ENCODE results near the gene LCE1D. TPM values are rescaled to one million over a fixed set of nuclear protein-coding genes. Genes with fewer than 3 reads are reported as not detected.

Gene LCE1D
- total and polyA plus RNA-seq, 7 experiments from 2014 or later: not detected

DNA sequence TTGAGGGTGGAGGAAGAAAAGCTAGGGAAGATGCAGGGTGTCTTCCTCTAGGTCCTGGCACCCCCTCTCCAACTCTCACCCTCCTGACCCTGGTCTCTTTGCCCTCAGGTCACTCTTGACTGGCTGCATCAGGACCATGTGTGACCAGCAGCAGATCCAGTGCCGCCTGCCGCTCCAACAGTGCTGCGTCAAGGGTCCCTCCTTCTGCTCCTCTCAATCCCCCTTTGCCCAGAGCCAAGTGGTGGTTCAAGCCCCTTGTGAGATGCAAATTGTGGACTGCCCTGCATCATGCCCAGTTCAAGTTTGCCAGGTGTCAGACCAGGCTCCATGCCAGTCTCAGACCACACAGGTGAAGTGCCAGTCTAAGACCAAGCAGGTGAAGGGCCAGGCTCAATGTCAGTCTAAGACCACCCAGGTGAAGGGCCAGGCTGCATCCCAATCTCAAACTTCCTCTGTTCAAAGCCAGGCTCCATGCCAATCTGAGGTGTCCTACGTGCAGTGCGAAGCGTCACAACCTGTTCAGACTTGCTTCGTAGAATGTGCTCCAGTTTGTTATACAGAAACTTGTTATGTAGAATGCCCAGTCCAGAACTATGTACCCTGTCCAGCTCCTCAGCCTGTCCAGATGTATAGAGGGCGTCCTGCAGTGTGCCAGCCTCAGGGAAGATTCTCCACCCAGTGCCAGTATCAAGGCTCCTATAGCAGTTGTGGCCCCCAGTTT lies 36.9 kb upstream of the LCE1D start:
- intact Hi-C loops (cut with micrococcal nuclease): no loop called here
- Mint-ChIP-seq H3K27me3 (peaks cover 0 to 66% (median 40%) of the 10 kb centered on the region in 5 donors), H3K4me3 (no peak overlapping the region), H3K27ac (no peak overlapping the region), H3K4me1 (no peaks in the 10 kb centered on the region), H3K9me3 (peaks cover 0 to 4% (median 0%) of the 10 kb centered on the region in 11 donors), H3K36me3 (no peaks in the 10 kb centered on the region)
- CTCF ChIA-PET: no interaction called here
- Histone ChIP-seq H3K27ac (ENCODE audit: low read depth, low read length) (no peak overlapping the region), H3K4me3 (ENCODE audit: low read length) (no peak overlapping the region), H3K9me3 (ENCODE audit: control insufficient read depth in 2 of 3, low read length in 3 of 3) (no peaks in the 10 kb centered on the region), H3K27me3 (ENCODE audit: control insufficient read depth in 2 of 2, insufficient read depth in 2 of 2, low read length in 2 of 2) (no peaks in the 10 kb centered on the region), H3K36me3 (ENCODE audit: control insufficient read depth in 2 of 3, insufficient read depth in 3 of 3, low read length in 3 of 3) (no peaks in the 10 kb centered on the region), H3K4me1 (ENCODE audit: control insufficient read depth in 2 of 2, insufficient read depth in 2 of 2, low read length in 2 of 2) (no peaks in the 10 kb centered on the region)
- POLR2A ChIA-PET: no interaction called here
- ATAC-seq (no peak), DNase-seq (no peak)

GRCh38 chr1:152760551-152761190 lies 35.9 kb upstream of the LCE1D start:
- POLR2A ChIA-PET: no interaction called here

GRCh38 chr1:152761609-152762213 lies 34.8 kb upstream of the LCE1D start:
- Histone ChIP-seq H3K9me3 (ENCODE audit: control insufficient read depth in 2 of 3, low read length in 3 of 3) (no peaks in the 10 kb centered on the region), H3K27me3 (ENCODE audit: control insufficient read depth in 2 of 2, insufficient read depth in 2 of 2, low read length in 2 of 2) (no peaks in the 10 kb centered on the region), H3K36me3 (ENCODE audit: control insufficient read depth in 2 of 3, insufficient read depth in 3 of 3, low read length in 3 of 3) (no peaks in the 10 kb centered on the region), H3K4me1 (ENCODE audit: control insufficient read depth in 2 of 2, insufficient read depth in 2 of 2, low read length in 2 of 2) (no peaks in the 10 kb centered on the region), H3K4me3 (ENCODE audit: low read length) (no peak overlapping the region), H3K27ac (ENCODE audit: low read depth, low read length) (no peak overlapping the region)
- Mint-ChIP-seq H3K4me1 (no peaks in the 10 kb centered on the region), H3K9me3 (no peaks in the 10 kb centered on the region), H3K27me3 (peaks cover 0 to 53% (median 38%) of the 10 kb centered on the region in 5 donors), H3K27ac (no peak overlapping the region), H3K36me3 (peaks cover 0 to 3% (median 0%) of the 10 kb centered on the region in 5 donors), H3K4me3 (no peak overlapping the region)
- CTCF ChIA-PET: no interaction called here
- no peak for ATAC-seq
- POLR2A ChIA-PET: no interaction called here
- DNase-seq: no peak
- intact Hi-C loops (cut with micrococcal nuclease): no loop called here

More at GRCh38 chr1:152760551-152761190, 35.9 kb upstream of the LCE1D start:
- Mint-ChIP-seq H3K27me3 (peaks cover 0 to 62% (median 38%) of the 10 kb centered on the region in 5 donors), H3K36me3 (peaks cover 0 to 3% (median 0%) of the 10 kb centered on the region in 5 donors), H3K4me3 (no peak overlapping the region), H3K4me1 (no peaks in the 10 kb centered on the region), H3K27ac (no peak overlapping the region), H3K9me3 (peaks cover 0 to 3% (median 0%) of the 10 kb centered on the region in 11 donors)
- no peaks in the 10 kb centered on the region for H3K36me3 ChIP-seq (ENCODE audit: control insufficient read depth in 2 of 3, insufficient read depth in 3 of 3, low read length in 3 of 3)
- no peaks in the 10 kb centered on the region for H3K27me3 ChIP-seq (ENCODE audit: control insufficient read depth in 2 of 2, insufficient read depth in 2 of 2, low read length in 2 of 2)
- H3K4me1 ChIP-seq (ENCODE audit: control insufficient read depth in 2 of 2, insufficient read depth in 2 of 2, low read length in 2 of 2): no peaks in the 10 kb centered on the region
- no peak overlapping the region for H3K4me3 ChIP-seq (ENCODE audit: low read length)
- intact Hi-C loops (cut with micrococcal nuclease): no loop called here
- no peak for DNase-seq
- no peak for ATAC-seq
- no peak overlapping the region for H3K27ac ChIP-seq (ENCODE audit: low read depth, low read length)
- CTCF ChIA-PET: no interaction called here
- H3K9me3 ChIP-seq (ENCODE audit: control insufficient read depth in 2 of 3, low read length in 3 of 3): no peaks in the 10 kb centered on the region

DNA sequence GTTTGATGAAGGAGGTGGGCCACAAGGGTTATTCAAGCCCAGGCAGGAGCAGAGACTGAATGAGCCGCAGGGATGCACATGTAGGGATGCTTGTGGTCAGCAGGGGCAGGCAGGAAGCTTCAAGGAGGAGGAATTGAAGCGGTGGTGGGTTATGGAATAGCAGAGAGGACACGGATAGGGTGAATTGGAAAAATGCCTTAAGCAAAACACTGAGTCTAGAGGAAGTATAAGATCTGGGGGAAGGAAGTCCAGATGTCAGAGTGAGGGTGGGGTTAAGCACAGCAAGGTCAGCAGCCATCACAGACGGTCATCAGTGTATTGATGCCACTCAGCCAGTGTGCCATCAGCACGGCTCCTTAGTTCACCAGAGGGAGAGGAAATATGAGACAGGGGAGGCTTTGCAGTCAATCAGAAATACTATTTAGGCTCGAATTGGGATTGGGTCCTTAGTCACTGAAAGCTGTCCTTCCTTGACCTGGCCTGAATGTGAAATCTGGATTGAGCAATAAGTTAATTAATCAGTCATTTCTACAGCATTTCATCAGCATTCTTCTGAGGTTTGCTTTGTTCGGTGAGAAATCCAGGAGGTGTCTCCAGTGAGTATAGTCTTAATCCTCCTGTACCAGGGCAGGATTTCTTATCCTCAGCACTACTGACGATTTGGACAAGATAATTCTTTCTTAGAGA lies 27.5 kb upstream of the LCE1D start:
- peaks cover 0 to 30% (median 14%) of the 10 kb centered on the region in 5 donors for H3K27me3 Mint-ChIP-seq
- peaks cover 0 to 7% (median 2%) of the 10 kb centered on the region in 11 donors for H3K9me3 Mint-ChIP-seq
- no peak overlapping the region for H3K4me3 Mint-ChIP-seq
- CTCF ChIA-PET: no interaction called here
- intact Hi-C loops (cut with micrococcal nuclease): no loop called here
- H3K4me3 ChIP-seq (ENCODE audit: low read length): no peak overlapping the region
- H3K36me3 Mint-ChIP-seq: peaks cover 0 to 3% (median 0%) of the 10 kb centered on the region in 5 donors
- H3K27ac Mint-ChIP-seq: no peak overlapping the region
- no peaks in the 10 kb centered on the region for H3K4me1 Mint-ChIP-seq
- H3K27ac ChIP-seq (ENCODE audit: low read depth, low read length): no peak overlapping the region
- no peaks in the 10 kb centered on the region for H3K36me3 ChIP-seq (ENCODE audit: control insufficient read depth in 2 of 3, insufficient read depth in 3 of 3, low read length in 3 of 3)
- no peaks in the 10 kb centered on the region for H3K9me3 ChIP-seq (ENCODE audit: control insufficient read depth in 2 of 3, low read length in 3 of 3)
- H3K27me3 ChIP-seq (ENCODE audit: control insufficient read depth in 2 of 2, insufficient read depth in 2 of 2, low read length in 2 of 2): no peaks in the 10 kb centered on the region
- POLR2A ChIA-PET: no interaction called here
- no peak for ATAC-seq
- H3K4me1 ChIP-seq (ENCODE audit: control insufficient read depth in 2 of 2, insufficient read depth in 2 of 2, low read length in 2 of 2): no peaks in the 10 kb centered on the region
- no peak for DNase-seq

DNA sequence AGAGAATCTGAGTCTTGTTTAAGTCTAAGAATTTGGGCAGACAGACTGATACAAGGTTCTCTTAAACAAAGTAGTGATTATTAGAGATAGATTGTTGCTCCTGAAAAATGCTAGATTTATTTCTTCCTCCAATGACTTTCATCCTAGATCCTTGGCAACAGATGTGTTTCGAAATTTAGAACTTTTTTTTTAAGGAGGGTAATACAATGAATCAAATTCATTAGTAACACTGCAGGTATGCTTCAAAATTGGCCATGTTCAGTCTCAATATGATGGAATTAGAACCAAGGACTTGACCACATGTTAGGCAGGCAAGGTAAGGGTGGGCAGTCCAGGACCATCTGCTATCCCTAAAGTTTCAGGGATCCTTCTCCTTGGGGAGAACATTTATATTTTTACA lies 26.1 kb upstream of the LCE1D start:
- ChIA-PET CTCF (no interaction called here), POLR2A (no interaction called here)
- Mint-ChIP-seq H3K4me1 (no peaks in the 10 kb centered on the region), H3K27me3 (peaks cover 0 to 34% (median 21%) of the 10 kb centered on the region in 5 donors), H3K27ac (no peak overlapping the region), H3K9me3 (peaks cover 0 to 11% (median 3%) of the 10 kb centered on the region in 11 donors), H3K36me3 (peaks cover 0 to 2% (median 0%) of the 10 kb centered on the region in 5 donors), H3K4me3 (no peak overlapping the region)
- DNase-seq (no peak), ATAC-seq (no peak)
- Histone ChIP-seq H3K36me3 (ENCODE audit: control insufficient read depth in 2 of 3, insufficient read depth in 3 of 3, low read length in 3 of 3) (no peaks in the 10 kb centered on the region), H3K9me3 (ENCODE audit: control insufficient read depth in 2 of 3, low read length in 3 of 3) (no peaks in the 10 kb centered on the region), H3K4me3 (ENCODE audit: low read length) (no peak overlapping the region), H3K27ac (ENCODE audit: low read depth, low read length) (no peak overlapping the region), H3K4me1 (ENCODE audit: control insufficient read depth in 2 of 2, insufficient read depth in 2 of 2, low read length in 2 of 2) (no peaks in the 10 kb centered on the region), H3K27me3 (ENCODE audit: control insufficient read depth in 2 of 2, insufficient read depth in 2 of 2, low read length in 2 of 2) (no peaks in the 10 kb centered on the region)
- intact Hi-C loops (cut with micrococcal nuclease): no loop called here

DNA sequence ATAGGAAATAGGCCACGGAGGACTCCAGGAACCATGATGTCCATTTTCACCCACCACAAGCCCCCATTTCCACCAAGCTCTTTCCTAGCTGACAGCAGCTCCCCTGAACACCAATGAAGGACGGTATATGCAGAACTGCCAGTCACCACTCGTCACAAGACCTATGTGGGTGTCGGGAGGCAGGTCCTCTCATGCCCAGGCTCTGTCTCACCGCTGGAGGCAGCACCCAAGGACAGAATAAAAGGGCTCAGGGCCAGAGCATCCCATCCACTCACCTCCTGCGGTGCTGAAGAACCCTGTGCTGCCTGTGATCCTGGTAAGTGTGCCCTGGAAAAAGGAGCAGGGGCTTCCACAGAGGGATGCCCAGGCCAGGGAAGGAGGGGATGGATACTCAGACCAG lies 21.6 kb upstream of the LCE1D start, which contains the start of gene LCE1F:
TSS of gene LCE1F (plus strand) at position 266 of the 400 bp plus-strand sequence. CDS start 1,232 bp downstream, outside the sequence.
- POLR2A ChIA-PET: no interaction called here
- no peak within 1 kb of the TSS for H3K4me3 Mint-ChIP-seq

More for the DNA sequence above, 21.6 kb upstream of the LCE1D start, which contains the start of gene LCE1F:
- ATAC-seq: no peak
- no peaks in the 10 kb centered on the region for H3K4me1 ChIP-seq (ENCODE audit: control insufficient read depth in 2 of 2, insufficient read depth in 2 of 2, low read length in 2 of 2)
- no peak within 1 kb of the TSS for H3K27ac ChIP-seq (ENCODE audit: low read depth, low read length)
- peaks cover 0 to 11% (median 3%) of the 10 kb centered on the region in 11 donors for H3K9me3 Mint-ChIP-seq
- no peaks in the 10 kb centered on the region for H3K4me1 Mint-ChIP-seq
- H3K27me3 Mint-ChIP-seq: peaks cover 4 to 47% (median 33%) of the 10 kb centered on the region in 5 donors
- DNase-seq: no peak
- no peaks in the 10 kb centered on the region for H3K27me3 ChIP-seq (ENCODE audit: control insufficient read depth in 2 of 2, insufficient read depth in 2 of 2, low read length in 2 of 2)
- no peaks in the 10 kb centered on the region for H3K36me3 Mint-ChIP-seq
- no peak within 1 kb of the TSS for H3K4me3 ChIP-seq (ENCODE audit: low read length)
- no peaks in the 10 kb centered on the region for H3K36me3 ChIP-seq (ENCODE audit: control insufficient read depth in 2 of 3, insufficient read depth in 3 of 3, low read length in 3 of 3)
- intact Hi-C loops (cut with micrococcal nuclease): no loop called here
- no peak within 1 kb of the TSS for H3K27ac Mint-ChIP-seq
- CTCF ChIA-PET: no interaction called here
- H3K9me3 ChIP-seq (ENCODE audit: control insufficient read depth in 2 of 3, low read length in 3 of 3): no peaks in the 10 kb centered on the region

All from naive thymus-derived CD4-positive, alpha-beta T cell (primary cell).